Kasumi-1 (cell line): Measurements from ENCODE around the gene SLC41A1.

Source experiments
- DNase-seq, 2 experiments: peaks; one replicate each; lab custom pipeline; 2025; lab: John Stamatoyannopoulos, UW

SLC41A1 gene

GRCh38 chr1:205787287-205787916 lies 25.6 kb downstream of the SLC41A1 start:
- no peak for DNase-seq

GRCh38 chr1:205786601-205787000 lies 26.4 kb downstream of the SLC41A1 start:
- DNase-seq: no peak

GRCh38 chr1:205785446-205785845 lies 27.6 kb downstream of the SLC41A1 start:
- no peak for DNase-seq

- no peak for DNase-seq
These were observed 29.1 kb downstream of the SLC41A1 start for GRCh38 chr1:205783904-205784303.

GRCh38 chr1:205783433-205783795 lies 29.6 kb downstream of the SLC41A1 start:
- DNase-seq: no peak

GRCh38 chr1:205782627-205783432 lies 30.2 kb downstream of the SLC41A1 start:
- no peak for DNase-seq

GRCh38 chr1:205780335-205780734 lies 32.7 kb downstream of the SLC41A1 start:
- no peak for DNase-seq

GRCh38 chr1:205777994-205778393 lies 35.0 kb downstream of the SLC41A1 start:
- DNase-seq: peak; percentile 87 to 94

GRCh38 chr1:205775717-205776056 lies 37.3 kb downstream of the SLC41A1 start:
- DNase-seq: no peak

GRCh38 chr1:205775015-205775716 lies 37.8 kb downstream of the SLC41A1 start, which contains the start of gene RAB29:
Gene RAB29, minus strand, starts transcription at chr1:205775482. Its CDS starts 526 bp downstream, at chr1:205774956.
- DNase-seq: peak; percentile 91 to 95

GRCh38 chr1:205774198-205775014 lies 38.6 kb downstream of the SLC41A1 start:
- peak; percentile 16 to 23 for DNase-seq

- no peak for DNase-seq
These were observed 40.4 kb downstream of the SLC41A1 start for GRCh38 chr1:205772607-205773032.

- DNase-seq: no peak
These were observed 42.4 kb downstream of the SLC41A1 start for GRCh38 chr1:205770618-205771017.

GRCh38 chr1:205769641-205770365 lies 43.2 kb downstream of the SLC41A1 start:
- no peak for DNase-seq

GRCh38 chr1:205767248-205767647 lies 45.8 kb downstream of the SLC41A1 start:
- no peak for DNase-seq

GRCh38 chr1:205766570-205766969 lies 46.4 kb downstream of the SLC41A1 start:
- no peak for DNase-seq

GRCh38 chr1:205766038-205766437 lies 47.0 kb downstream of the SLC41A1 start:
- no peak for DNase-seq

GRCh38 chr1:205764578-205764977 lies 48.4 kb downstream of the SLC41A1 start:
- DNase-seq: no peak

GRCh38 chr1:205763980-205764379 lies 49.0 kb downstream of the SLC41A1 start:
- no peak for DNase-seq

- no peak for DNase-seq
These were observed 52.4 kb downstream of the SLC41A1 start for GRCh38 chr1:205760606-205761005.

GRCh38 chr1:205756552-205756951 lies 56.4 kb downstream of the SLC41A1 start:
- DNase-seq: no peak
